SK-N-SH treated with all-trans-retinoic acid at 6 μM for 48 hours (cell line): ENCODE results near the gene CARD14.

Experiments
- ATAC-seq: fragments of 200-7000 bp; cut with Tn5 transposase; 3 replicates; pipeline ENCODE4 v1.9.1; 2020; ENCODE audit warnings: mild to moderate bottlenecking, moderate library complexity
- ARNTL ChIP-seq: fragments of 450-650 bp; formaldehyde crosslinking; IDR thresholded peaks from 2 replicates; pipeline ENCODE4 v1.5.0; 2020; ENCODE audit warnings: low read depth, mild to moderate bottlenecking, moderate library complexity, borderline replicate concordance
- BACH2 ChIP-seq: fragments of 250-450 bp; sonication (Bioruptor Pico); IDR thresholded peaks from 2 replicates; pipeline ENCODE4 v1.9.0; 2021; ENCODE audit warnings: mild to moderate bottlenecking, borderline replicate concordance
- CSDC2 ChIP-seq: fragments of 250-450 bp; sonication (Bioruptor Pico); IDR thresholded peaks from 2 replicates; pipeline ENCODE4 v1.5.0; 2020; ENCODE audit warnings: mild to moderate bottlenecking, moderate library complexity
- ESRRG ChIP-seq: fragments of 250-450 bp; sonication (Bioruptor Pico); IDR thresholded peaks from 2 replicates; pipeline ENCODE4 v1.6.1; 2021; ENCODE audit warnings: mild to moderate bottlenecking
- GLIS3 ChIP-seq: fragments of 250-450 bp; sonication (Bioruptor Pico); IDR thresholded peaks from 2 replicates; pipeline ENCODE4 v1.5.0; 2020; ENCODE audit warnings: mild to moderate bottlenecking, moderate library complexity
- ISL1 ChIP-seq: fragments of 250-450 bp; sonication (Bioruptor Pico); IDR thresholded peaks from 2 replicates; pipeline ENCODE4 v2.1.2; 2022; ENCODE audit warnings: mild to moderate bottlenecking, moderate library complexity
- OSR1 ChIP-seq: fragments of 250-450 bp; sonication (Bioruptor Pico); IDR thresholded peaks from 2 replicates; pipeline ENCODE4 v1.8.0; 2022; ENCODE audit warnings: moderate library complexity, mild to moderate bottlenecking, inconsistent platforms
- PPARA ChIP-seq: fragments of 250-450 bp; sonication (Bioruptor Pico); IDR thresholded peaks from 2 replicates; pipeline ENCODE4 v1.5.0; 2020; ENCODE audit warnings: mild to moderate bottlenecking, borderline replicate concordance
- RARB ChIP-seq: fragments of 250-450 bp; sonication (Bioruptor Pico); IDR thresholded peaks from 2 replicates; pipeline ENCODE4 v1.8.0; 2021; ENCODE audit warnings: mild to moderate bottlenecking, moderate library complexity
- SNAI2 ChIP-seq: fragments of 250-450 bp; sonication (Bioruptor Pico); IDR thresholded peaks from 2 replicates; pipeline ENCODE4 v1.5.0; 2020; ENCODE audit warnings: mild to moderate bottlenecking, moderate library complexity
- TCF4 ChIP-seq: fragments of 250-450 bp; sonication (Bioruptor Pico); IDR thresholded peaks from 2 replicates; pipeline ENCODE4 v1.8.0; 2021; ENCODE audit warnings: mild to moderate bottlenecking, moderate library complexity, borderline replicate concordance
- ZC3H10 ChIP-seq: fragments of 250-450 bp; sonication (Bioruptor Pico); IDR thresholded peaks from 2 replicates; pipeline ENCODE4 v1.5.1; 2021; ENCODE audit warnings: mild to moderate bottlenecking, moderate library complexity
- ZFP3 ChIP-seq: fragments of 250-450 bp; sonication (Bioruptor Pico); IDR thresholded peaks from 2 replicates; pipeline ENCODE4 v1.5.0; 2020; ENCODE audit warnings: mild to moderate bottlenecking, moderate library complexity
- ZFP30 ChIP-seq: fragments of 450-650 bp; formaldehyde crosslinking; IDR thresholded peaks from 2 replicates; pipeline ENCODE4 v1.5.0; 2022; ENCODE audit warnings: mild to moderate bottlenecking, moderate library complexity
- ZNF565 ChIP-seq: fragments of 450-650 bp; formaldehyde crosslinking; conservative IDR thresholded peaks from 2 replicates; pipeline ENCODE4 v1.5.0; 2020; ENCODE audit warnings: low read depth, mild to moderate bottlenecking, moderate library complexity
- ZNF70 ChIP-seq: fragments of 450-650 bp; formaldehyde crosslinking; IDR thresholded peaks from 2 replicates; pipeline ENCODE4 v1.5.0; 2020; ENCODE audit warnings: mild to moderate bottlenecking, moderate library complexity
- ZNF8 ChIP-seq: fragments of 450-650 bp; formaldehyde crosslinking; IDR thresholded peaks from 2 replicates; pipeline ENCODE4 v1.5.0; 2020; ENCODE audit warnings: mild to moderate bottlenecking, moderate library complexity
- TF ChIP-seq, protein P1 (sequence below): fragments of 250-450 bp; sonication (Bioruptor Pico); IDR thresholded peaks from 2 replicates; pipeline ENCODE4 v1.8.0; 2020; ENCODE audit warnings: mild to moderate bottlenecking, moderate library complexity, borderline replicate concordance
- TF ChIP-seq, protein P2 (sequence below): fragments of 250-450 bp; sonication (Bioruptor Pico); IDR thresholded peaks from 2 replicates; pipeline ENCODE4 v1.5.0; 2020; ENCODE audit warnings: mild to moderate bottlenecking, moderate library complexity
- TF ChIP-seq, protein P3 (sequence below): fragments of 250-450 bp; sonication (Bioruptor Pico); IDR thresholded peaks from 2 replicates; pipeline ENCODE4 v1.5.1; 2020; ENCODE audit warnings: low read depth, mild to moderate bottlenecking, moderate library complexity
- TF ChIP-seq, protein P4 (sequence below): fragments of 250-450 bp; sonication (Bioruptor Pico); IDR thresholded peaks from 2 replicates; pipeline ENCODE4 v1.5.1; 2021; ENCODE audit warnings: mild to moderate bottlenecking, moderate library complexity

Gene CARD14

DNA sequence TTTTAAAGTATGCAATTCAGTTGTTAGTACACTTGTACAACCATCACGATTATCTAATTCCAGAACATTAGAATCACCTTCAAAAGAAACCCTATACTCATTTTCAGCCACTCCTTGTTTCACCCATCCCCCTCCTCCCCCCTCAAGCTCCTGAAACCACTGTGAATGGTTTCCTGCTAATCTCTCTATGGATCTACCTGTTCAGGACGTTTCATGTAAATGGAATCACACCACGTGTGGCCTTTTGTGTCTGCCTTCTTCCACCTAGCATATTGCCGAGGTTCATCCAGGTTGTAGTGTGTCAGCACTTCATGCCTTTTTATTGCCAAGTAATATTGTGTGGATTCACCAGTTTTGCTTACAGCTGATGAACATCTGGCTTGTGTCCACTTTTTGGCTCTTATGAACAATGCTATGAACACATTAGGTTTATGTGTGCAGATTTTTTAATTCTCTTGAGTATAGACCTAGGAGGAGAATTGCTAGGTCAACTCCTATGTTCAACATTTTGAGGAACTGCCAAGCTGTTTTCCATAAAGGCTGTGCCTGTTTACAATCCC is 40.7 kb upstream of the CARD14 start:
- TF ChIP-seq, protein P1, sequence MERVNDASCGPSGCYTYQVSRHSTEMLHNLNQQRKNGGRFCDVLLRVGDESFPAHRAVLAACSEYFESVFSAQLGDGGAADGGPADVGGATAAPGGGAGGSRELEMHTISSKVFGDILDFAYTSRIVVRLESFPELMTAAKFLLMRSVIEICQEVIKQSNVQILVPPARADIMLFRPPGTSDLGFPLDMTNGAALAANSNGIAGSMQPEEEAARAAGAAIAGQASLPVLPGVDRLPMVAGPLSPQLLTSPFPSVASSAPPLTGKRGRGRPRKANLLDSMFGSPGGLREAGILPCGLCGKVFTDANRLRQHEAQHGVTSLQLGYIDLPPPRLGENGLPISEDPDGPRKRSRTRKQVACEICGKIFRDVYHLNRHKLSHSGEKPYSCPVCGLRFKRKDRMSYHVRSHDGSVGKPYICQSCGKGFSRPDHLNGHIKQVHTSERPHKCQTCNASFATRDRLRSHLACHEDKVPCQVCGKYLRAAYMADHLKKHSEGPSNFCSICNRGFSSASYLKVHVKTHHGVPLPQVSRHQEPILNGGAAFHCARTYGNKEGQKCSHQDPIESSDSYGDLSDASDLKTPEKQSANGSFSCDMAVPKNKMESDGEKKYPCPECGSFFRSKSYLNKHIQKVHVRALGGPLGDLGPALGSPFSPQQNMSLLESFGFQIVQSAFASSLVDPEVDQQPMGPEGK = no peak
- TF ChIP-seq ZC3H10 (no peak), GLIS3 (CRISPR knock-in tag) (no peak), ARNTL (CRISPR knock-in tag) (no peak), ESRRG (CRISPR knock-in tag) (no peak), BACH2 (CRISPR knock-in tag) (no peak), ZNF70 (no peak), PPARA (CRISPR knock-in tag) (no peak), ZNF8 (CRISPR knock-in tag) (no peak), ISL1 (CRISPR knock-in tag) (no peak), RARB (CRISPR knock-in tag) (no peak), ZFP3 (no peak), TCF4 (no peak), ZFP30 (no peak)
- TF ChIP-seq, protein P2, sequence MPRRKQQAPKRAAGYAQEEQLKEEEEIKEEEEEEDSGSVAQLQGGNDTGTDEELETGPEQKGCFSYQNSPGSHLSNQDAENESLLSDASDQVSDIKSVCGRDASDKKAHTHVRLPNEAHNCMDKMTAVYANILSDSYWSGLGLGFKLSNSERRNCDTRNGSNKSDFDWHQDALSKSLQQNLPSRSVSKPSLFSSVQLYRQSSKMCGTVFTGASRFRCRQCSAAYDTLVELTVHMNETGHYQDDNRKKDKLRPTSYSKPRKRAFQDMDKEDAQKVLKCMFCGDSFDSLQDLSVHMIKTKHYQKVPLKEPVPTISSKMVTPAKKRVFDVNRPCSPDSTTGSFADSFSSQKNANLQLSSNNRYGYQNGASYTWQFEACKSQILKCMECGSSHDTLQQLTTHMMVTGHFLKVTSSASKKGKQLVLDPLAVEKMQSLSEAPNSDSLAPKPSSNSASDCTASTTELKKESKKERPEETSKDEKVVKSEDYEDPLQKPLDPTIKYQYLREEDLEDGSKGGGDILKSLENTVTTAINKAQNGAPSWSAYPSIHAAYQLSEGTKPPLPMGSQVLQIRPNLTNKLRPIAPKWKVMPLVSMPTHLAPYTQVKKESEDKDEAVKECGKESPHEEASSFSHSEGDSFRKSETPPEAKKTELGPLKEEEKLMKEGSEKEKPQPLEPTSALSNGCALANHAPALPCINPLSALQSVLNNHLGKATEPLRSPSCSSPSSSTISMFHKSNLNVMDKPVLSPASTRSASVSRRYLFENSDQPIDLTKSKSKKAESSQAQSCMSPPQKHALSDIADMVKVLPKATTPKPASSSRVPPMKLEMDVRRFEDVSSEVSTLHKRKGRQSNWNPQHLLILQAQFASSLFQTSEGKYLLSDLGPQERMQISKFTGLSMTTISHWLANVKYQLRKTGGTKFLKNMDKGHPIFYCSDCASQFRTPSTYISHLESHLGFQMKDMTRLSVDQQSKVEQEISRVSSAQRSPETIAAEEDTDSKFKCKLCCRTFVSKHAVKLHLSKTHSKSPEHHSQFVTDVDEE = no peak
- TF ChIP-seq, protein P3, sequence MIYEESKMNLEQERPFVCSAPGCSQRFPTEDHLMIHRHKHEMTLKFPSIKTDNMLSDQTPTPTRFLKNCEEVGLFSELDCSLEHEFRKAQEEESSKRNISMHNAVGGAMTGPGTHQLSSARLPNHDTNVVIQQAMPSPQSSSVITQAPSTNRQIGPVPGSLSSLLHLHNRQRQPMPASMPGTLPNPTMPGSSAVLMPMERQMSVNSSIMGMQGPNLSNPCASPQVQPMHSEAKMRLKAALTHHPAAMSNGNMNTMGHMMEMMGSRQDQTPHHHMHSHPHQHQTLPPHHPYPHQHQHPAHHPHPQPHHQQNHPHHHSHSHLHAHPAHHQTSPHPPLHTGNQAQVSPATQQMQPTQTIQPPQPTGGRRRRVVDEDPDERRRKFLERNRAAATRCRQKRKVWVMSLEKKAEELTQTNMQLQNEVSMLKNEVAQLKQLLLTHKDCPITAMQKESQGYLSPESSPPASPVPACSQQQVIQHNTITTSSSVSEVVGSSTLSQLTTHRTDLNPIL = no peak
- ATAC-seq = no peak

DNA sequence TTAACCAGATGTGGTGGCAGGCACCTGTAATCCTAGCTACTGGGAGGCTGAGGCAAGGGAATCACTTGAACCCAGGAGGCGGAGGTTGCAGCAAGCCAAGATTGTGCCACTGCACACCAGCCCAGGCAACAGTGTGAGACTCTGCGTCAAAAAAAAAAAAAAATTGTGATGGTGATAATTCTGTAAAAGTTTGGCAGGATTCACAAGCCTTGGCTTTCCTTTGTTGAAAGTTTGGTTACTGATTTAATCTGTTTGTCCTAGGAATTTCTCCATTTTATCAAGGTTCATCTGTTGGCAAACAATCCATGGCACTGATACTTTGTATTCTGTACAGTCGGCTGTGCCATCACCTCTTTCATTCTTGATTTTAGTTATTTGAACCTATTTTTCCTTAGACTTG is 38.8 kb upstream of the CARD14 start:
- no peak for ATAC-seq
- TF ChIP-seq SNAI2 (CRISPR knock-in tag) (no peak), ARNTL (CRISPR knock-in tag) (no peak), ISL1 (CRISPR knock-in tag) (no peak), OSR1 (no peak), ZFP3 (no peak), ZFP30 (no peak), PPARA (CRISPR knock-in tag) (no peak), ZNF565 (no peak), ZNF8 (CRISPR knock-in tag) (no peak), ZNF70 (no peak), TCF4 (no peak)
- TF ChIP-seq, protein P2 = no peak
- TF ChIP-seq, all 23 proteins: peak for 0

DNA sequence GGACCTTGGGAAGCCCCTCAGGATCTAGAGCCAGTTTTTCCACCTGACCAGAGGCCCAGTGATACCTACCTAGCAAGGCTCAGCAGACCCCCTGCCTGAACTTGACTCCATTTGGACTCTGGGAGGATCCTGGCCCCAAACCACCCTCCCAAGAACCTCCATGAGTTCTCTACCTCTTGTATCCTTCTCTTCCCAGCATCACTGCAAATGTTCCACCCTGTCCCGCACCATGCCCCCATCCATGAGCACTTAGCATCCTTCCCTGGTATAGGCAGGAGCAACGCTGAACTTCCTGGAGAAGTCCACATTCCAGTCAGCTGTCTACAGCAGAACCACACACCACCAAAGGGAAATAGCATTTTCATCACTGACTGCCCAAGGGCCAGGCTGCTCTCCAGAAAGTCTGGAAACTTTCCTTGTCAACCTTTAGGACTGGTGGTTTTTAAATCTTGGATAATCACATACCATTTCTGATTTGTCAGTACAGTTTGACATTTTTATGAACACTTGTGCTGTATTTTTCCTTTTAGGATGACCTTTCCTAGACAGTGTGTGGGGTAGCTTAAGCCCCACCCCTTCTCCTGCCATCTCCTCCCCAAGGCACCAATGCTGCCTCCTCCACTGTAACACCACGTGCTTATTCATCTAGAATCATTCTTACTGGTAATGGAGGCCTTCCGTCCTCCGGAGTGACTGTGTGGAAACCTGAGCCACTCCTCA is 36.8 kb upstream of the CARD14 start:
- TF ChIP-seq ZNF565 (no peak), ESRRG (CRISPR knock-in tag) (no peak), ARNTL (CRISPR knock-in tag) (no peak), BACH2 (CRISPR knock-in tag) (no peak), RARB (CRISPR knock-in tag) (no peak)
- TF ChIP-seq, all 23 proteins: peak for 0
- ATAC-seq = no peak

DNA sequence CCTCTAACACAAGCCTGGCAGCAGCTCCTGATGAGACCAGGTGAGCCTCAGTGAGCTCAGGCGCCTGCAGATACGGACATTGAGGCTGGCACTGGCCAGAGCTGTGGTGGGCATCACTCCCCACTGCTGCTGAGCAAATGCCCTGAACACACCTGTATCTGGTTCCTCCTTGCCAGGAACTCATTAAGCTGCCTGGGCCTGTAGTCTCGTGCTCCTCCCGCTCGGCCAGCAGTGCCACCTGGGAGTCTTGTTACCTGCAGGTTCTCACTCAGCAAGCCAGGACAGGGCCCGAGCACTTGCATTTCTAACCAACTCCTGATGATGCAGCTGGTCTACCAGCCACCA is 36.2 kb upstream of the CARD14 start:
- no peak; the same call in 2 of the 3 replicates for ATAC-seq
- TF ChIP-seq, protein P2 = no peak
- TF ChIP-seq ZC3H10 (no peak), TCF4 (no peak), ESRRG (CRISPR knock-in tag) (no peak), OSR1 (no peak), BACH2 (CRISPR knock-in tag) (no peak), CSDC2 (CRISPR knock-in tag) (no peak), SNAI2 (CRISPR knock-in tag) (no peak)
- TF ChIP-seq, protein P4, sequence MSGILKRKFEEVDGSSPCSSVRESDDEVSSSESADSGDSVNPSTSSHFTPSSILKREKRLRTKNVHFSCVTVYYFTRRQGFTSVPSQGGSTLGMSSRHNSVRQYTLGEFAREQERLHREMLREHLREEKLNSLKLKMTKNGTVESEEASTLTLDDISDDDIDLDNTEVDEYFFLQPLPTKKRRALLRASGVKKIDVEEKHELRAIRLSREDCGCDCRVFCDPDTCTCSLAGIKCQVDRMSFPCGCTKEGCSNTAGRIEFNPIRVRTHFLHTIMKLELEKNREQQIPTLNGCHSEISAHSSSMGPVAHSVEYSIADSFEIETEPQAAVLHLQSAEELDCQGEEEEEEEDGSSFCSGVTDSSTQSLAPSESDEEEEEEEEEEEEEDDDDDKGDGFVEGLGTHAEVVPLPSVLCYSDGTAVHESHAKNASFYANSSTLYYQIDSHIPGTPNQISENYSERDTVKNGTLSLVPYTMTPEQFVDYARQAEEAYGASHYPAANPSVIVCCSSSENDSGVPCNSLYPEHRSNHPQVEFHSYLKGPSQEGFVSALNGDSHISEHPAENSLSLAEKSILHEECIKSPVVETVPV (CRISPR knock-in tag) = no peak
